ENCODE results near the gene MRTFB. TPM values are rescaled to one million over a fixed set of nuclear protein-coding genes. Genes with fewer than 3 reads are reported as not detected.

The MRTFB gene
- total and polyA plus RNA-seq, 2 donors (not counting 3 experiments of a cell fraction or from before 2014, with no cell fraction given) = 19.6 to 49.5 TPM

DNA sequence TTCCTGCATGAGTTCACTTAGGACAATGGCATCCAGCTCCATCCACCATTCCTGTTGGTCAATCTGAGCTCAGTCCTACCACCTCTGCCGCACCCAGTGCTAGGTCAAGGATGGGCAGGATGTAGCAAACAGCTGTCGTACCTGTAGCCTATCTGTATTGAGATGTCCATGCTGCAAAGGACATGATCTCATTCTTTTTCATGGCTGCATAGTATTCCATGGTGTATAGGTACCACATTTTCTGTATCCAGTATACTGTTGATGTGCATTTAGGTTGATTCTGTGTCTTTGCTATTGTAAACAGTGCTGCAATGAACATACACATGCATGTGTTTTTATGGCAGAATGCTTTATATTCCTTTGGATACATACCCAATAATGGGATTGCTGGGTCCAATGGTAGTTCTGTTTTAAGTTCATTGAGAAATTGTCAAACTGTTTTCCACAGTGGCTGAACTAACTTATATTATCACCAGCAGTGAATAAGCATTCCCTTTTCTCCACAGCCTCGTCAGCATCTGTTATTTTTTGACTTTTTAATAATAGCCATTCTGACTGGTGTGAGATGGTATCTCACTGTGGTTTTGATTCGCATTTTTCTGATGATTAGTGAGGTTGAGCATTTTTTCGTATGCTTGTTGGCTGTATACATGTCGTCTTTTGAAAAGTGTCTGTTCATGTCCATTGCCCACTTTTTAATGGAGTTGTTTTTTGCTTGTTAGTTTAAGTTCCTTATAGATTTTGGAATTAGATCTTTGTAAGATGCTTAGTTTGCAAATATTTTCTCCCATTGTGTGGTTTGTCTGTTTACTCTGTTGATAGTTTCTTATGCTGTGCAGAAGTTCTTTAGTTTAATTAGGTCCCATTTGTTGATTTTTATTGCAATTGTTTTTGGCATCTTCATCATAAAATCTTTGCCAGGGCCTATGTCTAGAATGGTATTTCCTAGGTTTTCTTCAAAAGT lies 7.2 kb upstream of the MRTFB start:
- H3K4me3 ChIP-seq (replicated peaks in 1 of 3; ENCODE audit: insufficient read depth in 1 of 3, low read depth in 1 of 3, low read length in 3 of 3) = no peak overlapping the region
- H3K27ac ChIP-seq (ENCODE audit: insufficient read depth, low read depth, low read length) = no peak overlapping the region
- H3K4me2 ChIP-seq (ENCODE audit: insufficient read depth, low read length) = no peak overlapping the region
- no TSS peak for BruUV-seq (replicated peaks)
- no peaks in the 10 kb centered on the region for H3K9me3 ChIP-seq (replicated peaks; ENCODE audit: control insufficient read depth, insufficient read depth, low read length)
- no peaks in the 10 kb centered on the region for H3K9me1 ChIP-seq (replicated peaks; ENCODE audit: control insufficient read depth, extremely low read depth, insufficient read depth, low read length)
- H3K27me3 ChIP-seq (ENCODE audit: control insufficient read depth in 2 of 2, insufficient read depth in 2 of 2, low read length in 2 of 2) = no peaks in the 10 kb centered on the region
- ChIA-PET CTCF (interaction anchor here (0.7 kb wide), 1 partner anchor 140 kb away, joined by 3 read pairs; no protein-coding TSS in a partner anchor), POLR2A (no interaction called here)
- H2AFZ ChIP-seq (ENCODE audit: low read depth, low read length) = no peak overlapping the region
- H3K36me3 ChIP-seq (ENCODE audit: control insufficient read depth in 2 of 2, extremely low read depth in 1 of 2, insufficient read depth in 2 of 2, low read length in 2 of 2) = no peaks in the 10 kb centered on the region
- no peak overlapping the region for H3K9ac ChIP-seq (replicated peaks; ENCODE audit: extremely low read depth, insufficient read depth, low read length)
- no peaks in the 10 kb centered on the region for H3K4me1 ChIP-seq (ENCODE audit: control insufficient read depth, extremely low read depth, insufficient read depth, low read length)
- FAIRE-seq (no peak), DNase-seq (ENCODE audit: low read depth, low spot score) (no peak)
- intact Hi-C loops (cut with micrococcal nuclease) (no loop called here), dilution Hi-C loops (cut with MboI; ENCODE audit: extremely low pct_ligation_motif_present, low sequenced_read_pairs) (no loop called here)
- TF ChIP-seq POLR2A (IDR thresholded peaks at IDR 0.05; ENCODE audit: low read depth, low read length) (no peak), FOS (IDR thresholded peaks at IDR 0.05; ENCODE audit: borderline replicate concordance, insufficient read depth, low read length) (no peak), POLR2AphosphoS5 (IDR thresholded peaks at IDR 0.05; ENCODE audit: insufficient read depth, low read depth, low read length) (no peak), JUN (IDR thresholded peaks at IDR 0.05; ENCODE audit: borderline replicate concordance, insufficient read depth, insufficient read length, low read depth) (no peak), GATA2 (IDR thresholded peaks at IDR 0.05; ENCODE audit: insufficient read depth, insufficient read length, low read depth, low read length) (no peak), EZH2 (IDR thresholded peaks at IDR 0.05; ENCODE audit: borderline replicate concordance, low read depth, low read length, severe bottlenecking) (no peak), MYC (IDR thresholded peaks at IDR 0.05; ENCODE audit: low read depth, low read length) (no peak)
- TF ChIP-seq, protein P1, sequence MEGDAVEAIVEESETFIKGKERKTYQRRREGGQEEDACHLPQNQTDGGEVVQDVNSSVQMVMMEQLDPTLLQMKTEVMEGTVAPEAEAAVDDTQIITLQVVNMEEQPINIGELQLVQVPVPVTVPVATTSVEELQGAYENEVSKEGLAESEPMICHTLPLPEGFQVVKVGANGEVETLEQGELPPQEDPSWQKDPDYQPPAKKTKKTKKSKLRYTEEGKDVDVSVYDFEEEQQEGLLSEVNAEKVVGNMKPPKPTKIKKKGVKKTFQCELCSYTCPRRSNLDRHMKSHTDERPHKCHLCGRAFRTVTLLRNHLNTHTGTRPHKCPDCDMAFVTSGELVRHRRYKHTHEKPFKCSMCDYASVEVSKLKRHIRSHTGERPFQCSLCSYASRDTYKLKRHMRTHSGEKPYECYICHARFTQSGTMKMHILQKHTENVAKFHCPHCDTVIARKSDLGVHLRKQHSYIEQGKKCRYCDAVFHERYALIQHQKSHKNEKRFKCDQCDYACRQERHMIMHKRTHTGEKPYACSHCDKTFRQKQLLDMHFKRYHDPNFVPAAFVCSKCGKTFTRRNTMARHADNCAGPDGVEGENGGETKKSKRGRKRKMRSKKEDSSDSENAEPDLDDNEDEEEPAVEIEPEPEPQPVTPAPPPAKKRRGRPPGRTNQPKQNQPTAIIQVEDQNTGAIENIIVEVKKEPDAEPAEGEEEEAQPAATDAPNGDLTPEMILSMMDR (IDR thresholded peaks at IDR 0.05; ENCODE audit: extremely low read depth in 1 of 2, insufficient read depth in 1 of 2, low read depth in 1 of 2, low read length in 2 of 2) = no peak
- TF ChIP-seq, protein P2, sequence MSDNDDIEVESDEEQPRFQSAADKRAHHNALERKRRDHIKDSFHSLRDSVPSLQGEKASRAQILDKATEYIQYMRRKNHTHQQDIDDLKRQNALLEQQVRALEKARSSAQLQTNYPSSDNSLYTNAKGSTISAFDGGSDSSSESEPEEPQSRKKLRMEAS (IDR thresholded peaks at IDR 0.05; ENCODE audit: insufficient read depth, insufficient read length) = no peak
- H3K79me2 ChIP-seq (ENCODE audit: control insufficient read depth, insufficient read depth, low read length) = no peaks in the 10 kb centered on the region
- H4K20me1 ChIP-seq (replicated peaks; ENCODE audit: control insufficient read depth, extremely low read depth, insufficient read depth, low read length) = no peaks in the 10 kb centered on the region

Data from endothelial cell of umbilical vein (primary cell).